ENCODE data around the gene ARL8A. TPM values are rescaled to one million over a fixed set of nuclear protein-coding genes. Genes with fewer than 3 reads are reported as not detected.
"Not testable (repeated sequence)": the region's sequence is repeated elsewhere in the genome, so short reads cannot be mapped to it uniquely, and the experiment has no call there.

The ARL8A gene
- 3.4 and 16.9 TPM in 2 replicates for total RNA-seq (ENCODE audit: low replicate concordance)

DNA sequence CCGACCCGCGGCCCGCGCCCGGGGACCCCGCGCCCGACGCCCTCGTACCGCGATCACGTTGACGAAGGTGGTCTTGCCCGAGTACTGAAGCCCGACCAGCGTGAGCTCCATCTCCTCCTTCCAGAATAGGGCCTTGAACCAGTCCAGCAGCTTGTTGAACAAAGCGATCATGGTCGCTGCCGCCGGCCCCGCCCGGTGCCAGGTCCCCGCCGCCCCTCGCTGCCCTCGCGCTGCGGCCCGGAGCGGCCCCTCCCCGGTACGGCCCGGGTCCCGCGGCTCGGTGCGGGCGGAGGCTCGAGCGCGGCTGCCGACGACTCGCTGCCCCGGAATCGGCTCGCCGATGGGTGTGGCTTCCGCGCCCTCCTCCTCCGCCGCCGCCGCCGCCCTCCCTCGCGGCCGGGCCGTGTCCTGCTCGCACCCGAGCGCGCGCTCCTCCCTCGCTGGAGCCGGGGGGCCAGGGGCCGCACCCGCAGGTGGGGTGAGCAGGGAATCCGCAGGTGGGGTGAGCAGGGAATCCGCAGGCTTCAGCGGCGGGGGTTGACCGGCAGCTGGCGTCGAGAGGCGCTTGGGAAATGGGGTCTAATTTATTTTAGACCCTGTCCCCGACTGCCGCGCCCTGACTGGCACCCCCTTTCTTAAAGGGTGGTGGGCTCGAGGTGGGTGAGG is at the start of gene ARL8A:
ARL8A (minus strand) TSS at position 336 of the 666 bp plus-strand sequence; CDS start at position 171, 165 bp downstream.
- peak within 1 kb of the TSS; percentile 90 for H3K4me3 ChIP-seq (ENCODE audit: low read depth, low read length)
- TF ChIP-seq, protein P1, sequence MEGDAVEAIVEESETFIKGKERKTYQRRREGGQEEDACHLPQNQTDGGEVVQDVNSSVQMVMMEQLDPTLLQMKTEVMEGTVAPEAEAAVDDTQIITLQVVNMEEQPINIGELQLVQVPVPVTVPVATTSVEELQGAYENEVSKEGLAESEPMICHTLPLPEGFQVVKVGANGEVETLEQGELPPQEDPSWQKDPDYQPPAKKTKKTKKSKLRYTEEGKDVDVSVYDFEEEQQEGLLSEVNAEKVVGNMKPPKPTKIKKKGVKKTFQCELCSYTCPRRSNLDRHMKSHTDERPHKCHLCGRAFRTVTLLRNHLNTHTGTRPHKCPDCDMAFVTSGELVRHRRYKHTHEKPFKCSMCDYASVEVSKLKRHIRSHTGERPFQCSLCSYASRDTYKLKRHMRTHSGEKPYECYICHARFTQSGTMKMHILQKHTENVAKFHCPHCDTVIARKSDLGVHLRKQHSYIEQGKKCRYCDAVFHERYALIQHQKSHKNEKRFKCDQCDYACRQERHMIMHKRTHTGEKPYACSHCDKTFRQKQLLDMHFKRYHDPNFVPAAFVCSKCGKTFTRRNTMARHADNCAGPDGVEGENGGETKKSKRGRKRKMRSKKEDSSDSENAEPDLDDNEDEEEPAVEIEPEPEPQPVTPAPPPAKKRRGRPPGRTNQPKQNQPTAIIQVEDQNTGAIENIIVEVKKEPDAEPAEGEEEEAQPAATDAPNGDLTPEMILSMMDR (IDR thresholded peaks at IDR 0.05; ENCODE audit: insufficient read depth, low read length), result no peak
- DNase-seq (ENCODE audit: low read depth), result no peak

DNA sequence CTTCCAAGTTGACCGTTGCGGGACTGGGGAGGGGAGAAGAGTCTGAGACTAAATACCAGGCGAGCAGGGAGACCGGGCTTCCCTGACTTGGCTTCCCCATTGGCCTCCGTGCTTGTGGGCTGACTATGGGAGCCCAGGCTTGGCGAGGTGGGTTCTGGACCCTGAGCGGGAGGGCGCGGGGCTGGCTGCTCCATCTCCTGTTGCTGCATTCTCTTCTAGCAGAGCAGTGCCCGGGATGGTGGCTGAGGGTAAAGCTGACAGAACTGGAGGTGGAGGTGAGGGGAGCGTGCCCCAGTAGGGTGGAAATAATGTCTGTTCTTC is 49.8 kb upstream of the ARL8A start:
- TF ChIP-seq, protein P1 (IDR thresholded peaks at IDR 0.05; ENCODE audit: insufficient read depth, low read length), result no peak
- DNase-seq (ENCODE audit: low read depth), result no peak
- no peak overlapping the region for H3K4me3 ChIP-seq (ENCODE audit: low read depth, low read length)

DNA sequence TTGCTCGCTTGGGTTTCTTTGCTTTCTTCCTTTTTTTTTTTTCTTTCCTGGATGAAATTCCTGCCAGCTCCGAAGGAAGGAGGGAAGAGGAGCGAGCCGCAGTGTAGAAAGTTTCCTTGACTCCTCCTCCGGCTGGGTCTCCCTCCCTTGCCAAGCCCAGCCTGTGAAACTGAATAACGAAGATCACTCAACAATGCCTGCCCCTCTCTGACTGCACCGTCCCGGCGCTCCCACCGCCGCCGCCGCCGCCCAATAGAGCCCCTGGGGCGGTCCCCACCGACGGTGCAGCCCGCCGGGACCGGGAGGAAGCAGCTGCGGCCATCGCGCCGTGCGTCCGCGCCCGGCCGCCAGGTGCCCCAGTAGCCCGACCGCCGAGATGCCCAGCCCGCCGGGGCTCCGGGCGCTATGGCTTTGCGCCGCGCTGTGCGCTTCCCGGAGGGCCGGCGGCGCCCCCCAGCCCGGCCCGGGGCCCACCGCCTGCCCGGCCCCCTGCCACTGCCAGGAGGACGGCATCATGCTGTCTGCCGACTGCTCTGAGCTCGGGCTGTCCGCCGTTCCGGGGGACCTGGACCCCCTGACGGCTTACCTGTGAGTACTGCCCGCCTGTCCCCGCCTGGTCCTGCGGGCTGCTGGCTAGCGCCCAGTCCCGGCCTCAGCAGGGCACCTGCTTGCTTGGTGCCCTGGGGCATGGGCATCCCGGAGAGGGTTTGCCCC is 49.2 kb upstream of the ARL8A start, which contains the start of gene LGR6:
LGR6 (plus strand) TSS at position 186 of the 714 bp plus-strand sequence; CDS start at position 377, 191 bp downstream.
- TF ChIP-seq, protein P1 (IDR thresholded peaks at IDR 0.05; ENCODE audit: insufficient read depth, low read length), result no peak
- no peak for DNase-seq (ENCODE audit: low read depth)
- no peak within 1 kb of the TSS for H3K4me3 ChIP-seq (ENCODE audit: low read depth, low read length)

DNA sequence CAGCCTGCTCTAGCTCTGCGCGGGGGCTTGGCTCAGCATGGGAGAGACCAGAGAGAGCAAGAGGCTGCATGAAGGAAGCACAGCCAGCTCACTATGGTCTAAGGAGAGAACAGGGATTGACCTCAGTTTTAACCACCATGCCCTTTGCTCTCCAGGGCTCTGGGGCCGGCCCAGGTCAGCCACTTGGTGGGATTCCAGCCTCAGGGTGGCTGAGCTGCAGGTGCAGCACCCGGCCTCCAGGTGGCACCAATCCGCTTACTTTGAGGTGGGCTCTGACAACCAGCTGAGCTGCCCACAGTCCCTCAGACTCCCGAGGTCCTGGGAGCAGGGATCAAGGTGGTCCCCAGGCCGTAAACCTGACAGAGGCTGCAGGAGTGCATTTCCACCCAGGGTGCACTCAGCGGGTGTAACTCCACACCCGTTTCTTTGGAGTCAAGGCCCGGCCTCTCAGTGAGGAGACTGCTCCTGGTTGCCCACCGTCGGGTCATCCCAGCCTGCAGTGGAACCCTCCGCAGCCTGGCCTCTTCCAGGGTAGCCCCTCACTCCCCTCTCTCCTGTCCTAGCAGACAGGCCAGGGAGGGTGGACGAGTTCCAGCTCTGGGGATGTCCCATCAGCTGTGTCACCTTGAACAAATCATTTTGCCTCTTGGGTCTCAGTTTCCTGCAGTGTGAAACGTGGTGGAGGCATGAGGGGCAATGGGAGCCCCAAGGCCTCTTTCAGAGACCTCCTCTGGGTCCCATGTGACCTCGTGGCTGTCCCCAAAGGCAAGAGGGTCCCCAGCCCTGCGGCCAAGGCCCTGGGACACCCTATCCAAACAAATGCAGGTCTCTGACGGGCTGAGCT is 48.5 kb upstream of the ARL8A start:
- DNase-seq (ENCODE audit: low read depth), result peak; percentile 49
- H3K4me3 ChIP-seq (ENCODE audit: low read depth, low read length), result no peak overlapping the region
- TF ChIP-seq, protein P1 (IDR thresholded peaks at IDR 0.05; ENCODE audit: insufficient read depth, low read length), result peak; percentile 94

DNA sequence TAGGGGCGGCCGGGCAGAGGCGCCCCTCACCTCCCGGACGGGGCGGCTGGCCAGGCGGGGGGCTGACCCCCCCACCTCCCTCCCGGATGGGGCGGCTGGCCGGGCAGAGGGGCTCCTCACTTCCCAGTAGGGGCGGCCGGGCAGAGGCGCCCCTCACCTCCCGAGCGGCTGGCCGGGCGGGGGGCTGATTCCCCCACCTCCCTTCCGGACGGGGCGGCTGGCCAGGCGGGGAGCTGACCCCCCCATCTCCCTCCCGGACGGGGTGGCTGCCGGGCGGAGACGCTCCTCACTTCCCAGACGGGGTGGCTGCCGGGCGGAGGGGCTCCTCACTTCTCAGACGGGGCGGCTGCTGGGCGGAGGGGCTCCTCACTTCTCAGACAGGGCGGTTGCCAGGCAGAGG is 46.9 kb upstream of the ARL8A start:
- DNase-seq (ENCODE audit: low read depth); H3K4me3 ChIP-seq (ENCODE audit: low read depth, low read length): not testable (repeated sequence)

DNA sequence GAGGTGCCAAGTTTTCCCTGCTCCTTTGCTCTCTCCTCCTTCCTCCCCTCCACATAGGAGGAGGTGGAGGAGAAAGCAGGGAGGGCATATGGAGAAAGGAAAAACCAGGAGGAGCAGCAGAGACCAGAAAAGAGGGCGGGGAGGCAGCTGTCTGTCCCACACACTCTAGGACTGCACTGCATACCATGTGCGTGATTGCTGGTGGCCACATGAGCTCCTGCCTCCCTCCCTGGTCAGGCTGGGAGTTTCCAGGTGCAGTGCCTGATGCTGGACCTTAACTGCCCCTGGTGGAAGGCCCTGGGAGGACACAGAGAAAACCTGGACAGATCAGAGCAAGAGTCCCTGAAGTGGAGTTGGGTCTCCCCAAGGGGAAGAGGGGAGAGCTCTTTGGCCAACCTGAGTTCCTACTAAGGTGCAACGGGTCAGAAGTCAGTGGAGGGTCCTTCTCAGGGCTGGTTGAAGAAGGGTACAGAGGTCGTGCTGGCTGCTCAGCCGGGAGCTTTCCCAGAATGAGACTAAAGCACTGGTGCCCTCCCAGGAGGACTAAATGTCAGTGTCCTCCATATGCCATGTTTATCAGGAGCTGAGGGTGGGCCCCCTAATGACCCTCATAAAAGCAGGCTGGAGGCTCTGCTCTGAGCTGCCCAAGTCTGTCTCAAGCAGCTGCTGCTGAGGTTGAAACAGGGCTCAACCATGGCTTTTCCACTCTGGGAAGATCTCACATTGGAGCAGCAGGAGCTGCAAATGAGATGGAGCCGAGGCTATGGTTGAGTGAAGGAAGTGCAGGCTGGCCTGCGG is 45.6 kb upstream of the ARL8A start:
- no peak overlapping the region for H3K4me3 ChIP-seq (ENCODE audit: low read depth, low read length)
- TF ChIP-seq, protein P1 (IDR thresholded peaks at IDR 0.05; ENCODE audit: insufficient read depth, low read length), result peak; percentile 26
- no peak for DNase-seq (ENCODE audit: low read depth)

Measured in fibroblast of the aortic adventitia (primary cell).